GM13976 (cell line): ENCODE results near the gene SPEF2.

ENCODE experiments used
- DNase-seq: peaks from one replicate; pipeline ENCODE4 v3.0.0; 2012; ENCODE audit warnings: low spot score
- in situ Hi-C: fragments of 300-500 bp; cut with MboI; formaldehyde crosslinking; loops from one replicate; pipeline ENCODE4 v1.12.0; 2022; ENCODE audit warnings: low sequenced_read_pairs, mixed read lengths, inconsistent platforms; ENCODE audit not compliant: unreplicated experiment
- TF ChIP-seq, protein P1 (sequence below): IDR thresholded peaks from 2 replicates; pipeline ENCODE4 v1.5.1; 2012; ENCODE audit warnings: borderline replicate concordance, mild to moderate bottlenecking; ENCODE audit not compliant: insufficient read depth; ENCODE audit errors: extremely low read depth, missing control alignments, control extremely low read depth

Gene SPEF2

DNA sequence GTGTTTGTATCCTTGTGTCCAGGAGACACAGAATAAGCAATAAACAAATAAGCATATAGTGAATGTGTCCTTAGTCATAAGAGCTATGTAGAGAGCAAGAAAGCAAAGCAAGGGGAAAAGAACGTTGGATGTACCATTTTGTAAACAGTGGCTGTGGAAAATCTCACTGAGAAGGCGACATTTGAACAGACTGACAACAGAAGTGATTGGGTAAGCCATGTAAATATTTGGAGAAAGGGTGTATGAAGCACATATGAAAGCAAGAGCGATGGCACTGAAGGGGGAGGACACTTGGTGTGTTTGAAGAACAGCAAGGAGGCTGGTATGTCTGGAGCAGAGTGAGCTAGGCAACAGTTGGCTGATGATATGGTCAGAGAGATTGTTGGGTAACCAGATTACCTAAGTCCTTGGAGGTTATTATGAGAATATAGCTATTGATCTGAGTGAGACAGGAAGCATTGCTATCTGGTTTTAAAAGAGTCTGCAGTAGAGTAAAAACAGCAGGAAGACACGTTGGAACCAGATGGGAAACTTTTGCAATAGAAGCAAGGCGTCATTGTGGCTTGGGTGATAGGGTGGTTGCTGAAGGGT, 123.6 kb downstream of the SPEF2 start:
- in situ Hi-C loops, result no loop called here
- no peak for DNase-seq
- TF ChIP-seq, protein P1, sequence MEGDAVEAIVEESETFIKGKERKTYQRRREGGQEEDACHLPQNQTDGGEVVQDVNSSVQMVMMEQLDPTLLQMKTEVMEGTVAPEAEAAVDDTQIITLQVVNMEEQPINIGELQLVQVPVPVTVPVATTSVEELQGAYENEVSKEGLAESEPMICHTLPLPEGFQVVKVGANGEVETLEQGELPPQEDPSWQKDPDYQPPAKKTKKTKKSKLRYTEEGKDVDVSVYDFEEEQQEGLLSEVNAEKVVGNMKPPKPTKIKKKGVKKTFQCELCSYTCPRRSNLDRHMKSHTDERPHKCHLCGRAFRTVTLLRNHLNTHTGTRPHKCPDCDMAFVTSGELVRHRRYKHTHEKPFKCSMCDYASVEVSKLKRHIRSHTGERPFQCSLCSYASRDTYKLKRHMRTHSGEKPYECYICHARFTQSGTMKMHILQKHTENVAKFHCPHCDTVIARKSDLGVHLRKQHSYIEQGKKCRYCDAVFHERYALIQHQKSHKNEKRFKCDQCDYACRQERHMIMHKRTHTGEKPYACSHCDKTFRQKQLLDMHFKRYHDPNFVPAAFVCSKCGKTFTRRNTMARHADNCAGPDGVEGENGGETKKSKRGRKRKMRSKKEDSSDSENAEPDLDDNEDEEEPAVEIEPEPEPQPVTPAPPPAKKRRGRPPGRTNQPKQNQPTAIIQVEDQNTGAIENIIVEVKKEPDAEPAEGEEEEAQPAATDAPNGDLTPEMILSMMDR, result no peak

GRCh38 chr5:35741971-35742370, 124.3 kb downstream of the SPEF2 start:
- DNase-seq, result no peak
- TF ChIP-seq, protein P1, result no peak
- in situ Hi-C loops, result no loop called here

DNA sequence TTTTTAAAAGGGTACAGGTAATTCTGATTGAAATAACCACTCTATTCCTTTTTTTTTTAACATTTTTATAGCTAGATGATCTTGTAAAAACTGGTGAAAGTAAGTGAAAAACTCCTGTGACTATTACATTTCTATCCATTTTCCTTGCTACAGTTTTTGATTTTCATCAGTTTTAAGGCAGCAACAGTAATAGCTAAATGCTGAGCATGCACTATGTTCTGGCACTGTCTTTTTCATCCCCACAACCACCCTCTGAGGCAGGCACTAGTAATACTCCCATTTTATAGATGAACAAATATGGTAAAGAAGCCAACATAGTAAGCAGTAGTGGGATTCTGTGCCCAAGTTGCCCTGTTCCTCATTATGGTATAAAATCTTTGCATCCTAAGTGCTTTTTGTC, 126.0 kb downstream of the SPEF2 start:
- in situ Hi-C loops, result no loop called here
- TF ChIP-seq, protein P1, result no peak
- DNase-seq, result no peak

- TF ChIP-seq, protein P1, result no peak
- in situ Hi-C loops, result no loop called here
- DNase-seq, result no peak
These were observed 127.5 kb downstream of the SPEF2 start for GRCh38 chr5:35745193-35745592.

DNA sequence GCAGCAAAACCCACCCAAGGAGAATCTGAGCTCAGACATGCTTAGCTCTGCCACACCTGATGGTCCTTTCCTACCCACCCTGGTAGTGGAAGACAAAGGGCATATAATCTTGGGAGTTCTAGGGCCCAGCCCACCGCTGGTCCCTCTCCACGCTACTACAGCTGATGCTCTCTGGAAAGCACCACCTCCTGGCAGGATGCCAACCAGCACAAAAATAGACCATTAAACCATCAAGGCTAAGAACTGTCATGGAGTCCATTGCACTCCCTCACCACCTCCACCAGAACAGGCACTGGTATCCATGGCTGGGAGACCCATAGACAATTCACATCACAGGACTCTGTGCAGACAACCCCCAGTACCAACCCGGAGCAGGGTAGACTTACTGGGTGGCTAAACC, 128.0 kb downstream of the SPEF2 start:
- TF ChIP-seq, protein P1, result no peak
- in situ Hi-C loops, result no loop called here

DNA sequence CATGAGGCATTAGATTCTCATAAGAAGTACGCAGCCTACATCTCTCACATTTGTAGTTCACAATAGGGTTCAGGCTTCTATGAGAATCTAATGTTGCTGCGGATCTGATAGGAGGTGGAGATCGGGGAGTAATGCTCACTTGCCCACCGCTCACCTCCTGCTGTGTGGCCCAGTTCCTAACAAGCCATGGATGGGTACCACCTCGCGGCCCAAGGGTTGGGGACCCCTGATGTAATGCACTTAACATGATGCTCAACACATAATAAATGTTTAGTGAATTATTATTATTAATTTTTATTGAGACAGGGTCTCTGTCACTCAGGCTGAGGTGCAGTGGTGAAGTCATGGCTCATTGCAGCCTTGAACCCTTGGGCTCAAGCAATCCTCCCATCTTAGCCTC, 134.3 kb downstream of the SPEF2 start:
- in situ Hi-C loops, result no loop called here
- TF ChIP-seq, protein P1, result no peak
- DNase-seq, result no peak

More for the DNA sequence above, 128.0 kb downstream of the SPEF2 start:
- DNase-seq, result no peak
